HEK293 (cell line): Measurements from ENCODE around the gene ITGA2.
A peak's percentile ranks its signal among the peaks of the same experiment; 100 is the strongest.

ENCODE experiments used
- CTCF ChIA-PET: fragments of 350-600 bp; formaldehyde crosslinking; extraction: SDS; loops from one replicate; lab custom pipeline; 2021; ENCODE audit warnings: antibody characterized with exemption; lab: Yijun Ruan, JAX
- POLR2A ChIA-PET: fragments of 300-600 bp; formaldehyde crosslinking; extraction: SDS; loops from one replicate; lab custom pipeline; 2020; ENCODE audit warnings: antibody characterized with exemption, inconsistent platforms; lab: Yijun Ruan, JAX
- H3K27ac ChIP-seq: fragments of 200-500 bp; sonication (Bioruptor generic); 2 replicates; pipeline ENCODE4 v1.5.1; 2014; ENCODE audit warnings: low read depth, low read length, control low read depth, inconsistent platforms; ENCODE audit errors: extremely low read depth
- H3K36me3 ChIP-seq, 2 experiments: fragments of 200-500 bp in 1 of 2; sonication (Bioruptor generic) in 1 of 2; 1 replicate in 1 of 2; 2 replicates in 1 of 2; pipeline ENCODE4 v1.5.1; 2014 to 2017; ENCODE audit warnings: inconsistent platforms in 2 of 2, low read length in 2 of 2; ENCODE audit not compliant: control insufficient read depth in 2 of 2, insufficient read depth in 1 of 2
- H3K4me1 ChIP-seq: fragments of 200-500 bp; sonication (Bioruptor generic); 2 replicates; pipeline ENCODE4 v1.5.1; 2014; ENCODE audit warnings: mild to moderate bottlenecking, low read length, inconsistent platforms; ENCODE audit not compliant: control insufficient read depth, insufficient read depth
- H3K4me3 ChIP-seq: 2 replicates; pipeline ENCODE4 v1.5.1; 2011; ENCODE audit warnings: low read depth, mild to moderate bottlenecking, control low read depth, low read length, moderate library complexity
- H3K9me3 ChIP-seq: fragments of 200-500 bp; sonication (Bioruptor generic); 2 replicates; pipeline ENCODE4 v1.5.1; 2014; ENCODE audit warnings: low read depth, low read length, inconsistent platforms; ENCODE audit not compliant: control insufficient read depth, insufficient read depth
- CTCF ChIP-seq: fragments of 450-650 bp; formaldehyde crosslinking; IDR thresholded peaks from 2 replicates; pipeline ENCODE4 v1.5.1; 2016; ENCODE audit warnings: missing biosample characterization, missing genetic modification characterization
- EGR2 ChIP-seq: fragments of 450-650 bp; formaldehyde crosslinking; IDR thresholded peaks from 2 replicates; pipeline ENCODE4 v1.5.1; 2016; ENCODE audit warnings: low read depth, missing biosample characterization, missing genetic modification characterization
- GLI2 ChIP-seq: fragments of 450-650 bp; formaldehyde crosslinking; IDR thresholded peaks from 2 replicates; pipeline ENCODE4; 2017; ENCODE audit warnings: missing biosample characterization, missing genetic modification characterization, low read depth, borderline replicate concordance
- HOXD13 ChIP-seq: sonication (generic); formaldehyde crosslinking; IDR thresholded peaks from 2 replicates; pipeline ENCODE4 v1.8.0; 2022; ENCODE audit warnings: missing genetic modification reagents, borderline replicate concordance
- KLF1 ChIP-seq: fragments of 450-650 bp; formaldehyde crosslinking; IDR thresholded peaks from 2 replicates; pipeline ENCODE4 v1.5.1; 2016; ENCODE audit warnings: missing biosample characterization, missing genetic modification characterization
- KLF10 ChIP-seq: fragments of 450-650 bp; IDR thresholded peaks from 2 replicates; pipeline ENCODE4 v1.5.1; 2018; ENCODE audit warnings: missing biosample characterization, mild to moderate bottlenecking, missing genetic modification characterization
- OVOL3 ChIP-seq: fragments of 450-650 bp; formaldehyde crosslinking; IDR thresholded peaks from 2 replicates; pipeline ENCODE4 v1.5.1; 2016; ENCODE audit warnings: missing biosample characterization, missing genetic modification characterization
- PRDM10 ChIP-seq: fragments of 450-650 bp; formaldehyde crosslinking; IDR thresholded peaks from 2 replicates; pipeline ENCODE4 v1.5.1; 2016; ENCODE audit warnings: missing biosample characterization, missing genetic modification characterization
- SP7 ChIP-seq: fragments of 450-650 bp; formaldehyde crosslinking; IDR thresholded peaks from 2 replicates; pipeline ENCODE4 v1.5.1; 2016; ENCODE audit warnings: missing biosample characterization, missing genetic modification characterization
- ZNF335 ChIP-seq: fragments of 450-650 bp; formaldehyde crosslinking; conservative IDR thresholded peaks from 2 replicates; pipeline ENCODE4 v1.5.1; 2016; ENCODE audit warnings: missing biosample characterization, missing genetic modification characterization
- ZNF394 ChIP-seq: fragments of 450-650 bp; formaldehyde crosslinking; IDR thresholded peaks from 2 replicates; pipeline ENCODE4 v1.5.1; 2016; ENCODE audit warnings: missing biosample characterization, missing genetic modification characterization, mild to moderate bottlenecking, moderate library complexity, borderline replicate concordance
- ZNF433 ChIP-seq: fragments of 450-650 bp; formaldehyde crosslinking; IDR thresholded peaks from 2 replicates; pipeline ENCODE4 v1.5.1; 2016; ENCODE audit warnings: missing biosample characterization, missing genetic modification characterization, low read depth
- ZNF580 ChIP-seq: fragments of 450-650 bp; formaldehyde crosslinking; IDR thresholded peaks from 2 replicates; pipeline ENCODE4 v1.5.1; 2016; ENCODE audit warnings: missing biosample characterization, missing genetic modification characterization
- ZNF670 ChIP-seq: fragments of 450-650 bp; formaldehyde crosslinking; IDR thresholded peaks from 2 replicates; pipeline ENCODE4 v1.5.1; 2016; ENCODE audit warnings: missing biosample characterization, missing genetic modification characterization, low read depth
- ZNF768 ChIP-seq: fragments of 450-650 bp; formaldehyde crosslinking; IDR thresholded peaks from 2 replicates; pipeline ENCODE4 v1.5.1; 2018; ENCODE audit warnings: missing biosample characterization, mild to moderate bottlenecking, missing genetic modification characterization
- ZNF777 ChIP-seq: fragments of 450-650 bp; formaldehyde crosslinking; IDR thresholded peaks from 2 replicates; pipeline ENCODE4 v1.5.1; 2017; ENCODE audit warnings: missing biosample characterization, missing genetic modification characterization, borderline replicate concordance
- ZXDB ChIP-seq: fragments of 450-650 bp; formaldehyde crosslinking; IDR thresholded peaks from 2 replicates; pipeline ENCODE4 v1.5.1; 2016; ENCODE audit warnings: missing biosample characterization, missing genetic modification characterization
- TF ChIP-seq, protein P1 (sequence below): fragments of 450-650 bp; formaldehyde crosslinking; IDR thresholded peaks from 2 replicates; pipeline ENCODE4 v1.5.1; 2016; ENCODE audit warnings: missing biosample characterization, missing genetic modification characterization
- TF ChIP-seq, protein P2 (sequence below): fragments of 450-650 bp; formaldehyde crosslinking; IDR thresholded peaks from 2 replicates; pipeline ENCODE4 v1.5.1; 2016; ENCODE audit warnings: missing biosample characterization, missing genetic modification characterization

The ITGA2 gene

GRCh38 chr5:53105611-53106300 is 116.6 kb downstream of the ITGA2 start:
- no peak for TF ChIP-seq GLI2
- TF ChIP-seq, protein P1, sequence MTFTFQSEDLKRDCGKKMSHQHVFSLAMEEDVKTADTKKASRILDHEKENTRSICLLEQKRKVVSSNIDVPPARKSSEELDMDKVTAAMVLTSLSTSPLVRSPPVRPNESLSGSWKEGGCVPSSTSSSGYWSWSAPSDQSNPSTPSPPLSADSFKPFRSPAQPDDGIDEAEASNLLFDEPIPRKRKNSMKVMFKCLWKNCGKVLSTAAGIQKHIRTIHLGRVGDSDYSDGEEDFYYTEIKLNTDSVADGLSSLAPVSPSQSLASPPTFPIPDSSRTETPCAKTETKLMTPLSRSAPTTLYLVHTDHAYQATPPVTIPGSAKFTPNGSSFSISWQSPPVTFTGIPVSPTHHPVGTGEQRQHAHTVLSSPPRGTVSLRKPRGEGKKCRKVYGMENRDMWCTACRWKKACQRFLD = no peak
- TF ChIP-seq KLF1 (tag by site-specific recombination) = no peak
- no peak for TF ChIP-seq OVOL3 (tag by site-specific recombination)
- TF ChIP-seq, protein P2, sequence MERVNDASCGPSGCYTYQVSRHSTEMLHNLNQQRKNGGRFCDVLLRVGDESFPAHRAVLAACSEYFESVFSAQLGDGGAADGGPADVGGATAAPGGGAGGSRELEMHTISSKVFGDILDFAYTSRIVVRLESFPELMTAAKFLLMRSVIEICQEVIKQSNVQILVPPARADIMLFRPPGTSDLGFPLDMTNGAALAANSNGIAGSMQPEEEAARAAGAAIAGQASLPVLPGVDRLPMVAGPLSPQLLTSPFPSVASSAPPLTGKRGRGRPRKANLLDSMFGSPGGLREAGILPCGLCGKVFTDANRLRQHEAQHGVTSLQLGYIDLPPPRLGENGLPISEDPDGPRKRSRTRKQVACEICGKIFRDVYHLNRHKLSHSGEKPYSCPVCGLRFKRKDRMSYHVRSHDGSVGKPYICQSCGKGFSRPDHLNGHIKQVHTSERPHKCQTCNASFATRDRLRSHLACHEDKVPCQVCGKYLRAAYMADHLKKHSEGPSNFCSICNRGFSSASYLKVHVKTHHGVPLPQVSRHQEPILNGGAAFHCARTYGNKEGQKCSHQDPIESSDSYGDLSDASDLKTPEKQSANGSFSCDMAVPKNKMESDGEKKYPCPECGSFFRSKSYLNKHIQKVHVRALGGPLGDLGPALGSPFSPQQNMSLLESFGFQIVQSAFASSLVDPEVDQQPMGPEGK (tag by site-specific recombination) = no peak
- TF ChIP-seq ZNF768 (tag by site-specific recombination) = no peak
- TF ChIP-seq ZNF670 = no peak
- no peak for TF ChIP-seq ZNF394 (tag by site-specific recombination)
- no peak for TF ChIP-seq ZNF433 (tag by site-specific recombination)
- no peak for TF ChIP-seq ZNF580 (tag by site-specific recombination)
- Histone ChIP-seq H3K4me3 (no peak overlapping the region), H3K27ac (no peak overlapping the region), H3K9me3 (no peaks in the 10 kb centered on the region), H3K4me1 (peaks cover 9% of the 10 kb centered on the region; the same call in 1 of the 2 replicates), H3K36me3 (peaks cover 16 to 64% of the 10 kb centered on the region in 2 experiments)
- POLR2A ChIA-PET = no interaction called here
- CTCF ChIA-PET = interaction anchor here (0.7 to 0.9 kb wide), 2 partner anchors 9 to 157 kb away, joined by 5 to 6 read pairs; no protein-coding TSS in a partner anchor

GRCh38 chr5:53109056-53109442 is 119.9 kb downstream of the ITGA2 start:
- CTCF ChIA-PET = interaction anchor here (1.0 to 1.6 kb wide), 4 partner anchors 11 to 193 kb away, joined by 3 to 5 read pairs (median 4); no protein-coding TSS in a partner anchor
- no peak overlapping the region for H3K27ac ChIP-seq
- H3K4me3 ChIP-seq = peak overlapping the region; percentile 80
- TF ChIP-seq SP7 (peak; percentile 80; the same call in 1 of the 2 replicates), EGR2 (tag by site-specific recombination) (no peak)
- TF ChIP-seq, all 188 proteins: peak for 1
- Histone ChIP-seq H3K4me1 (peaks cover 10% of the 10 kb centered on the region; the same call in 1 of the 2 replicates), H3K9me3 (no peaks in the 10 kb centered on the region), H3K36me3 (peaks cover 6 to 33% of the 10 kb centered on the region in 2 experiments; a peak in 2 of 3 replicates)
- POLR2A ChIA-PET = interaction anchor here (0.9 to 1.7 kb wide), 11 partner anchors 10 to 310 kb away, joined by 3 to 9 read pairs (median 3); partner anchors contain the start of gene ITGA2

DNA sequence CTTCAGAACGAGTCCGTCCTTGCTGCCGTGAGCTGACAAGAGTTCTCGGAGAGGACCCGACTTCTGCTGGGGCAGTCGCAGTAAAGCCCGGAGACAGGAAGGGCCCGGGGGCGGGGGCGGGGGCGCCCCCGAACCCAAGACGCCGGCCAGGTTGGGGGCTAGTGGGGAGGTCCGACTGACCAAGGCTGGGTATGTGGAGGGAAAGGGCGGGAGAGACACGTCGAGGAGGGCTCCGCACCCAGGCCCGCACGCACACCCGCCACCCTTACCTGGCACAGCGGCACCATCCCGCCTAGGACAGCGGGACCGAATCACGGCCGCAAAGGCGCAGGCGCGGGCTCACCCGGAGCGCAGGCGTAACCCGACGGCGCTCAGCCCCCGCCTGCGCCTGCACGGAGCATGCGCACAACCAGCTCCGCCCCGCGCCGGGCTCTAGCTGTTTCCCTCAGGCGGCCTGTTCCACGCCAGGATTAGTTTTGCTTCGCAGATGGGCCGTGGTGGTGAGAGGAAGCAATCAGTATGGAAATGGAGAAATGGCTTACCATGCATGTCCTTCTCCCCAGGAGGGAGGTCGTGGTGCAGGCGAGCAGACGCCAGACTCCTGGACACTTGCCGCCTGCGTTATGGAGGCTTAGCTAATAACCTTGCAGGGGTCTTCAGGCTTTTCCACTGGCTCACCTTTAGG is 120.4 kb downstream of the ITGA2 start, which contains the start of gene MOCS2:
Gene MOCS2, minus strand, starts transcription at position 315 of the 685 bp plus-strand sequence. CDS start 2,583 bp downstream, outside the sequence.
- Histone ChIP-seq H3K27ac (peak within 1 kb of the TSS; percentile 72; the same call in 1 of the 2 replicates), H3K36me3 (peaks cover 6 to 30% of the 10 kb centered on the region in 2 experiments; a peak in 2 of 3 replicates), H3K9me3 (no peaks in the 10 kb centered on the region), H3K4me3 (peak within 1 kb of the TSS; percentile 80), H3K4me1 (peaks cover 10% of the 10 kb centered on the region; the same call in 1 of the 2 replicates)
- CTCF ChIA-PET = interaction anchor here (0.7 to 1.6 kb wide), 6 partner anchors 11 to 194 kb away, joined by 3 to 5 read pairs (median 3); no protein-coding TSS in a partner anchor
- POLR2A ChIA-PET = interaction anchor here (0.5 to 1.7 kb wide), 15 partner anchors 10 to 967 kb away, joined by 3 to 9 read pairs (median 3); partner anchors contain the start of gene ITGA2
- TF ChIP-seq ZNF777 (tag by site-specific recombination) (peak; percentile 29; the same call in 1 of the 2 replicates), ZNF335 (tag by site-specific recombination) (peak; percentile 98), KLF10 (peak; percentile 41; the same call in 1 of the 2 replicates), CTCF (0 out of 2 replicates have a peak, but pooled peaks have one; percentile 24), ZXDB (tag by site-specific recombination) (0 out of 2 replicates have a peak, but pooled peaks have one; percentile 22), PRDM10 (tag by site-specific recombination) (peak; percentile 79), HOXD13 (no peak)
